Stimulated activated CD8-positive, alpha-beta memory T cell treated with anti-CD3 and anti-CD28 coated beads, Interleukin-15, amount 100 ng/mL, for 4 hours (primary cell): ENCODE measurements around the gene DYNLT4.
"Not testable (repeated sequence)": the region's sequence is repeated elsewhere in the genome, so short reads cannot be mapped to it uniquely, and the experiment has no call there.

Experiments
- DNase-seq, 2 donors: peaks; one replicate each; pipeline ENCODE4 v3.0.0-alpha.2; 2020; ENCODE audit warnings: low read depth in 2 of 2

The DYNLT4 gene

DNA sequence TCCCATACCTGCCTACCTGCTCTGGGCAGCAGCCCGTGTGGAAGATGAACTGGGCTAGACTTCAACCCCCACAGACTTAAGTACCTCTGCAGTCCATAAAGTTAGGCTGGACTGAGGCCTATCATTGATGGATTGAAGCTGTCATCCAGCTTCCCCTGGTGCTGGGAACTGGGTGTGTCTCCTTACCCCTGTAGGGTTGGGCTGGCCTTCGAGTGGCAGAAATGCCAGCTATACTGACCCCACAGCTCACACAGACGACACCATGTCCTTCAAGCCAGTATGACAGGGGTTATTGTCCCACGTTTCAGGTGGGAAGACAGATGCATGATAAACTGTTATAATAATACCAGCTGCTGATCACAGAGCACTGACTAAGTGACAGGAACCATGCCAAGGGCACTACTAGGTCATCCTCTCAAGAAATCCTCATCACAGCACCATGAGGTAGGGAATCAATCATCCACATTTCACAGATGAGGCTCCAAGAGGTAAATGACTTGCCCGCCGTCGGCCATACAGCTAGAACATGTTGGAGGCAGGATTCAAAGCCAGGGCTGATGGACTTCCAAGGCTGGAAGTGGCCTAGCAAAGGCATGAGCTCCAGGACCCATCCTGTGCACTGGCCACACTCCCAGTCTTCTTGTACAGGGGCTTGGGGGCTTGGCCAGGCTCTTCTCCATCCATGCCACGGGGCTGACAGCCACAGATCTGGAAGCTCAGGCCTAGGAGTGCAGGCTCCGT lies 18.9 kb downstream of the DYNLT4 start, which contains the start of gene BEST4:
Gene BEST4 (minus strand): TSS at position 51 of the 741 bp plus-strand sequence. CDS start 465 bp downstream, outside the sequence.
- DNase-seq: no peak

GRCh38 chr1:44787506-44787905 lies 19.6 kb downstream of the DYNLT4 start:
- DNase-seq: no peak

DNA sequence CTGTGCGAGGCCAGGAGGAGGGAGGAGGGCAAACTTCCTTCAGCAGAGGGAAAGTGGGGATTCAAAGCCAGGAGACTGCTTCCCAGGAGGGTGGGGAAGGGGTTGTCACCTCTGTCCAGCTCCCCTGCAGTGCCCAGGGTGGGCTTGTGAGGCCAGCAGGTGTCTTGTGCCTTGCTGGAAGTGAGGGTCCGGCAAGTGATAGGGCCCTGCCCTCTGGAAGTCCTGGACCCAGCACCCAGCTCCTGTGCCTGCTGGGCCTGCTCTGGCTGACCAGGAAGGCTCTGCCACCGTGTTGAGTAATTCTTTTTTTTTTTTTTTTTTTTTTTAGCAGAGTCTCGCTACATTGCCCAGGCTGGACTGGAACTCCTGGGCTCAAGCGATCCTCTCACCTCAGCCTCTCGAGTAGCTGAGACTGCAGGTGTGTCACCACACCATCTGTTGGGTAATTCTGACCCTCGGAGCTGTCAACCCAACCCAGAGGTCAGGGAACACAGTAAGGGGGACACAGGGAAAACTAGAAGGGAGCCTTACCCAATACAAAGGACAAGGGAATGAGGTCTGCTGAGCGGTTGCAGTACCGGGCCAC lies 20.2 kb downstream of the DYNLT4 start:
- no peak for DNase-seq

GRCh38 chr1:44786138-44786840 lies 20.9 kb downstream of the DYNLT4 start:
- no peak for DNase-seq

- DNase-seq: no peak
Observed at GRCh38 chr1:44785501-44786137, 21.5 kb downstream of the DYNLT4 start.

DNA sequence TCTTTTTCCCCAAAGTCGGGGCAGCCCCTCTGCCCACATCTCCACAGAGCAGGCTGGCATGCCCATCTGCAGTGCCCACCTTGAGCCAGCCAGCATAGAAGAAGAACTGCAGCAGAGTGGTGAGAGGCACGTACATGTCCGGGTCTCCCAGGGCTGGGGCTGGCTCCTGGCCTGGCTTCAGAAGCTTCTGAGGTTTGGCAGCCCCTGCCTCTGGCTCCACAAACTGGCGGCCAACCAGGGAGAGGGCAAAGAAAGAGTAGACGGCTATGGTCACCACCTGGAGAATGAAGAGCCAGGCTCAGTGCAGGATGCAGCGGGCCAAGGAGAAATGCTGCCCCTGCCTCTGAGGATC lies 22.1 kb downstream of the DYNLT4 start:
- DNase-seq: no peak

- no peak for DNase-seq
Observed at GRCh38 chr1:44784094-44785028, 22.8 kb downstream of the DYNLT4 start.

- DNase-seq: no peak
Observed at GRCh38 chr1:44783697-44784093, 23.5 kb downstream of the DYNLT4 start.

DNA sequence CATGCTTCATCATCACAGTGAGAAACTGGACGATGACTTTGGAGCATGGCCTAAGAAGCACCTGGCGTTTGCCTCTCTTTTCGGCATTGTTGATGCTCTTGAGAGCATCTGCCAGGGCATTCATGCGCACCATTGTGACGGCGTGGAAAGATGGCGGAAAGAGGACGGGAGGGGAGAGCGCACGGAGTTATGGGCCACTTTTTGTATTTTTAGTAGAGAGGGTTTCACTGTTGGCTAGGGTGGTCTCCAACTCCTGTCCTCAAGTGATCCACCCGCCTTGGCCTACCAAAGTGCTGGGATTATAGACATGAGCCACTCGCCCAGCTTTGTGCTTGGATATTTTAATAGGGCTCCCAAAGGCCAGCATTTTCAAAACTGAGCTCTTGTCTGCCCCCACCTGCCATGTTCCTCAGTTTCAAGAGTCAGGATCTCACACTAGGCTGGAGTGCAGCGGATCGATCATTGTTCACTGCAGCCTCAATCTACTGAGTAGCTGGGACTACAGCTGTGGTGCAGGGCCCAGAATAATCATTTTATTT lies 26.5 kb downstream of the DYNLT4 start:
- no peak for DNase-seq

- no peak for DNase-seq
Observed at GRCh38 chr1:44778705-44779576, 28.2 kb downstream of the DYNLT4 start.

DNA sequence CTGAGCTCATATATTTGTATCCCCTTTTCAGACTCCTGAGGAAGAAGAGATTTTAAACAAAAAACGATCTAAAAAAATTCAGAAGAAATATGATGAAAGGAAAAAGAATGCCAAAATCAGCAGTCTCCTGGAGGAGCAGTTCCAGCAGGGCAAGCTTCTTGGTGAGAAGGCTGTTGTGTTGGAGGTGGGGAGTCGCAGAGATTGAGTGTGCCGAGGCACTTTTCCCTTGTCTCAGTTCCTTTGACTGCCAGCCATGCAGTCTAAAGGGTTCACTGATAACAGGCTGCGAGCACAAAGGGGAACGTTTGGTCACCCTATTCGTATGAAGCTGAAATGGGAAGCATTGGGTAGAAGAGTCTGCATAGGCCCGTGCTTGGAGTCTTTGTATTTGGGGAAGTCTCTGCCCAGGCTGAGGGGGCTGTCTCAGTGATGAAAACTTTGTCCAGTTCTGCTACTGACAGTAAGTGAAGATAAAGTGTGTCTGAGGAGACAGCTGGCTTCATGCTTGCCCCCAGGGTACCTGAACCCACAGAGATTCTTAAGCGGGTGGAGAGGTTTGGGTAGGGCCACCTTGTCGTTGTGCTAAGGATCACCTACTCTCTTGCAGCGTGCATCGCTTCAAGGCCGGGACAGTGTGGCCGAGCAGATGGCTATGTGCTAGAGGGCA lies 29.0 kb downstream of the DYNLT4 start:
- no peak for DNase-seq

DNA sequence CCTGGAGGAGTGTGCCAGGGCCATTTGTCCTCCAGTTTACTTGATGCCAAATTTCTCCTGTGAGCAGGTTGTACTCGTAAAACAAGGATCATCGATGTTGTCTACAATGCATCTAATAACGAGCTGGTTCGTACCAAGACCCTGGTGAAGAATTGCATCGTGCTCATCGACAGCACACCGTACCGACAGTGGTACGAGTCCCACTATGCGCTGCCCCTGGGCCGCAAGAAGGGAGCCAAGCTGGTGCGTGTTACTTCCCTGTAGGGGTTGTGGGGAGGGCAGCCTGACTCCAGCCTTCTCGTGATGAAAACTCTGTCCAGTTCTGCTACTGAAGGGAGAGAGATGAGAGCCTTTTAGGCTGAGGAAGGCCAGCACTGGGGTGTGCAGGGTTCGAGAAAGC lies 29.6 kb downstream of the DYNLT4 start:
- DNase-seq: no peak

- no peak for DNase-seq
Observed at GRCh38 chr1:44776730-44777068, 30.5 kb downstream of the DYNLT4 start.

DNA sequence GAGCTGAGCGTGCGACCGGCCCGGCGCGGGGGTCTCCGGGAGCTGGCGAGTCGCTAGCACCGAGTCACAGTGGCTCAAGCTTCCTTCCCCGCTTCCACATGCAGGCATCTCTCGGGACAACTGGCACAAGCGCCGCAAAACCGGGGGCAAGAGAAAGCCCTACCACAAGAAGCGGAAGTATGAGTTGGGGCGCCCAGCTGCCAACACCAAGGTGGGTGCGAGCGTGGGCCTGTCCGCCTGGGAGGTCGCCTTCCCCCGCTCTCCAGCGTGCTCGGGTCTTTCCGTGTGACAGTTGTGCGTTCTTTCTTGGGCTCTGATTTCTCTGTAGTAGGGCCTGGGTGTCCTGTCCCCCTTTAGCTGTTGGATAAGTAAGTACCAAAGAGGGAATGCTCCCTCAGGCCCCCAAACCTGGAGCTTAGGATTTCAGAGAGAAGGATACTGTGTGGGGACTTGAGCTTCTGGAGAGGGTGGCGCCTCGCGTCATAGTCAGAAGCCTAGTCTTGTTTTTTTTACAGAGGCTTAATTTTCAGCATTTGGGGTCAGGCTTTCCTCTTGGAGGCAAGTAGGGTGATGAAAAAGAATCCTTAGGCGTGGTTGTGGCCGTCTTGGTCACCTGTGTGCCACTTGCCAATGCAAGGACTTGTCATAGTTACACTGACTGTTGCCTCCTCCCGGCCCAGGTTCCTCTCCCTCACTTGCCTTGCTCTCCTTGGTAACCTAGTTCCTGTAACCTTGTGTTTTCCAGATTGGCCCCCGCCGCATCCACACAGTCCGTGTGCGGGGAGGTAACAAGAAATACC lies 31.0 kb downstream of the DYNLT4 start:
- peak; percentile 42 to 53 for DNase-seq

- DNase-seq: peak; percentile 73 to 87
Observed at GRCh38 chr1:44775078-44775929, 31.8 kb downstream of the DYNLT4 start, which contains the start of gene RPS8. Gene RPS8 (plus strand): TSS chr1:44775540. CDS start chr1:44775597, 57 bp downstream.

DNA sequence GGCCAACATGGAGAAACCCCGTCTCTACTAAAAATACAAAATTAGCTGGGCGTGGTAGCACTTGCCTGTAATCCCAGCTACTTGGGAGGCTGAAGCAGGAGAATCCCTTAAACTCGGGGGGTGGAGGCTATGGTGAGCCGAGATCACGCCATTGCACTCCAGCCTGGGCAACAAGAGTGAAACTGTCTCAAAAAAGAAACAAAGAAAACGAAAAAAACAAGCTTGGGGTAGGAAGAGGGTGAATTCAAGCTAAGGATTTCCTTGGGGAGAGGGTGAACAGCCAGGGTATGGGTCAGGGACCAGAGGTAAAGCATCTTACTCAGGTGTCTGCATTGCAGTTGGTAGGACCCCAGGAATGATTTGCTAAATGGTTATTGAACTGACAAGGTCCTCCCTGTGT lies 40.7 kb downstream of the DYNLT4 start:
- DNase-seq: not testable (repeated sequence)

GRCh38 chr1:44760876-44761275 lies 46.3 kb downstream of the DYNLT4 start:
- no peak for DNase-seq

DNA sequence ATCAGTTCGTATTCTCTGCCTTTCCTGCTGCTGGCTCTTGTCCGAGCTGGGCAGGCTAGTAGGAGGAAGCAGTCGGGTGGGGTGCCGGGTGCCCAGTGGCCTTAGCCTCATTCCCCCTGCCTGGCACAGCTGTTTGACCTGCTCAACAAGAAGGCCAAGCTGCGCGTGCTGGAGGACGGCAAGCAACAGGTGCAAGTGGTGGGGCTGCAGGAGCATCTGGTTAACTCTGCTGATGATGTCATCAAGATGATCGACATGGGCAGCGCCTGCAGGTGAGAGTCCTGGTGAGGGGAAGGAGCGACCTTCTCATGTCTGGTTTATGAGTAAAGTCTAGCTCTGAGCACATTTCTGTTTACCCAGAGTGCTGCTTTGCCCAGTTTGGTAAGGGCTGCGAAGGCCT lies 48.1 kb downstream of the DYNLT4 start:
- no peak for DNase-seq
